Mesenchymal stem cell (in vitro differentiated cells and primary cell): ENCODE data around the gene CDC42BPG.

Experiments
- DNase-seq: peaks from one replicate; pipeline ENCODE4 v3.0.0-alpha.2; 2013
- H2AFZ ChIP-seq: one replicate; pipeline ENCODE4 v1.6.1; 2013; ENCODE audit warnings: low read depth, mild to moderate bottlenecking, control low read depth, inconsistent platforms, low read length, moderate library complexity
- H2AK5ac ChIP-seq: 2 replicates; pipeline ENCODE4 v1.6.1; 2013; ENCODE audit warnings: low read length, moderate library complexity, mild to moderate bottlenecking, inconsistent platforms; ENCODE audit not compliant: severe bottlenecking
- H2BK120ac ChIP-seq: one replicate; pipeline ENCODE4 v1.6.1; 2013; ENCODE audit warnings: low read depth, mild to moderate bottlenecking, inconsistent platforms, low read length, moderate library complexity
- H2BK12ac ChIP-seq, 2 experiments: one replicate each; pipeline ENCODE4 v1.6.1; 2013; ENCODE audit warnings: inconsistent platforms in 2 of 2, low read length in 2 of 2, mild to moderate bottlenecking in 2 of 2, moderate library complexity in 2 of 2, control low read depth in 1 of 2
- H2BK15ac ChIP-seq: one replicate; pipeline ENCODE4 v1.6.1; 2013; ENCODE audit warnings: mild to moderate bottlenecking, low read depth, inconsistent platforms; ENCODE audit not compliant: poor library complexity, severe bottlenecking
- H2BK5ac ChIP-seq: 2 replicates; pipeline ENCODE4 v1.6.1; 2013; ENCODE audit warnings: low read depth, mild to moderate bottlenecking, low read length, control low read depth, inconsistent platforms; ENCODE audit not compliant: poor library complexity, severe bottlenecking
- H3K14ac ChIP-seq, 2 experiments: one replicate each; pipeline ENCODE4 v1.6.1; 2013; ENCODE audit warnings: inconsistent platforms in 2 of 2, low read length in 2 of 2, control low read depth in 1 of 2, mild to moderate bottlenecking in 1 of 2, moderate library complexity in 1 of 2
- H3K18ac ChIP-seq, 2 experiments: one replicate each; pipeline ENCODE4 v1.6.1; 2013; ENCODE audit warnings: inconsistent platforms in 2 of 2, low read length in 2 of 2, control low read depth in 1 of 2, low read depth in 1 of 2, mild to moderate bottlenecking in 1 of 2
- H3K23ac ChIP-seq, 2 experiments: one replicate each; pipeline ENCODE4 v1.6.1; 2013; ENCODE audit warnings: inconsistent platforms in 2 of 2, low read length in 2 of 2, mild to moderate bottlenecking in 2 of 2, moderate library complexity in 2 of 2, control low read depth in 1 of 2
- H3K27ac ChIP-seq: 2 replicates; pipeline ENCODE4 v1.5.1; 2013; ENCODE audit warnings: mild to moderate bottlenecking, moderate library complexity, low read length, control low read depth, inconsistent platforms; ENCODE audit not compliant: poor library complexity, severe bottlenecking
- H3K27me3 ChIP-seq, 2 experiments: 2 replicates each; pipeline versions ENCODE4 v1.6.1 to v1.7.0; 2013; ENCODE audit warnings: low read length in 2 of 2, mild to moderate bottlenecking in 2 of 2, moderate library complexity in 2 of 2, control low read depth in 1 of 2, inconsistent platforms in 1 of 2; ENCODE audit not compliant: control insufficient read depth in 1 of 2, insufficient read depth in 1 of 2
- H3K36me3 ChIP-seq, 2 experiments: 2 replicates each; pipeline versions ENCODE4 v1.6.1 to v1.7.0; 2013; ENCODE audit warnings: low read length in 2 of 2, control low read depth in 1 of 2, inconsistent platforms in 1 of 2, low read depth in 1 of 2, mild to moderate bottlenecking in 1 of 2; ENCODE audit not compliant: insufficient read depth in 2 of 2, control insufficient read depth in 1 of 2
- H3K4ac ChIP-seq, 2 experiments: one replicate each; pipeline ENCODE4 v1.6.1; 2013; ENCODE audit warnings: inconsistent platforms in 2 of 2, low read length in 2 of 2, mild to moderate bottlenecking in 2 of 2, moderate library complexity in 2 of 2, control low read depth in 1 of 2, low read depth in 1 of 2
- H3K4me1 ChIP-seq: 2 replicates; pipeline ENCODE4 v1.6.1; 2013; ENCODE audit warnings: low read depth, low read length, control low read depth; ENCODE audit not compliant: control insufficient read depth, insufficient read depth
- H3K4me2 ChIP-seq: 2 replicates; pipeline ENCODE4 v1.6.1; 2013; ENCODE audit warnings: low read length, mild to moderate bottlenecking, inconsistent platforms; ENCODE audit not compliant: poor library complexity, severe bottlenecking
- H3K4me3 ChIP-seq, 2 experiments: 2 replicates each; pipeline versions ENCODE4 v1.5.1 to v1.7.0; 2013; ENCODE audit warnings: low read length in 2 of 2, mild to moderate bottlenecking in 2 of 2, control low read depth in 1 of 2, low read depth in 1 of 2; ENCODE audit not compliant: insufficient read depth in 1 of 2
- H3K79me1 ChIP-seq: replicated peaks from 2 replicates; pipeline ENCODE4 v1.6.1; 2013; ENCODE audit warnings: mild to moderate bottlenecking, control low read depth, low read length, inconsistent platforms; ENCODE audit not compliant: poor library complexity, severe bottlenecking
- H3K9ac ChIP-seq: 2 replicates; pipeline ENCODE4 v1.7.0; 2013; ENCODE audit warnings: mild to moderate bottlenecking, low read length, moderate library complexity
- H3K9me3 ChIP-seq: 2 replicates; pipeline ENCODE4 v1.7.0; 2013; ENCODE audit warnings: mild to moderate bottlenecking, low read length; ENCODE audit not compliant: control insufficient read depth
- H4K8ac ChIP-seq: one replicate; pipeline ENCODE4 v1.6.1; 2013; ENCODE audit warnings: inconsistent platforms, mild to moderate bottlenecking, low read length, moderate library complexity
- H4K91ac ChIP-seq: one replicate; pipeline ENCODE4 v1.6.1; 2013; ENCODE audit warnings: mild to moderate bottlenecking, low read length, inconsistent platforms
- WGBS: methylation state at CpG from one replicate; pipeline ENCODE4 v1.1.7; 2013; ENCODE audit warnings: mixed read lengths; 5-methylcytosine and 5-hydroxymethylcytosine counted together

The CDC42BPG gene

GRCh38 chr11:64838600-64839334 lies 5.7 kb downstream of the CDC42BPG start:
- Histone ChIP-seq H2BK12ac (no peak overlapping the region), H4K8ac (no peak overlapping the region), H2BK5ac (no peak overlapping the region), H3K79me1 (peaks cover 3% of the 10 kb centered on the region), H3K27ac (no peak overlapping the region), H2BK120ac (no peak overlapping the region), H3K27me3 (peaks cover 0 to under 1% of the 10 kb centered on the region in 2 experiments), H2AK5ac (no peak overlapping the region), H3K9me3 (no peaks in the 10 kb centered on the region), H3K4me2 (no peak overlapping the region), H2AFZ (no peak overlapping the region), H3K14ac (no peak overlapping the region), H3K9ac (no peak overlapping the region), H3K4me3 (no peak overlapping the region), H4K91ac (no peak overlapping the region), H3K23ac (no peak overlapping the region), H2BK15ac (peak overlapping the region; percentile 7), H3K4me1 (peaks cover 33% of the 10 kb centered on the region), H3K36me3 (peaks cover 0 to 43% of the 10 kb centered on the region in 2 experiments), H3K18ac (no peak overlapping the region), H3K4ac (no peak overlapping the region)
- no peak for DNase-seq
- WGBS = 95% methylated on average over 28 of the region's 28 CpGs

- Histone ChIP-seq H2BK5ac (no peak overlapping the region), H2AK5ac (no peak overlapping the region), H3K36me3 (peaks cover 0 to 51% of the 10 kb centered on the region in 2 experiments), H3K9ac (no peak overlapping the region), H3K4me1 (peaks cover 24% of the 10 kb centered on the region), H3K14ac (no peak overlapping the region), H3K4me2 (no peak overlapping the region), H2BK12ac (no peak overlapping the region), H3K9me3 (no peaks in the 10 kb centered on the region), H3K27ac (no peak overlapping the region), H3K27me3 (peaks cover 0 to 3% of the 10 kb centered on the region in 2 experiments), H2BK15ac (no peak overlapping the region), H3K23ac (no peak overlapping the region), H3K18ac (no peak overlapping the region), H4K91ac (no peak overlapping the region), H2BK120ac (no peak overlapping the region), H3K79me1 (no peaks in the 10 kb centered on the region), H3K4ac (no peak overlapping the region), H4K8ac (no peak overlapping the region), H3K4me3 (no peak overlapping the region), H2AFZ (no peak overlapping the region)
- WGBS = 94% methylated on average over 8 of the region's 10 CpGs
- no peak for DNase-seq
These were observed 6.5 kb downstream of the CDC42BPG start for GRCh38 chr11:64837887-64838351.

GRCh38 chr11:64836448-64837072 lies 7.9 kb downstream of the CDC42BPG start:
- H3K4me3 ChIP-seq = no peak overlapping the region
- no peak overlapping the region for H3K4ac ChIP-seq
- peaks cover 0 to 3% of the 10 kb centered on the region in 2 experiments for H3K27me3 ChIP-seq
- no peak overlapping the region for H2BK5ac ChIP-seq
- no peak overlapping the region for H3K9ac ChIP-seq
- no peak overlapping the region for H2AK5ac ChIP-seq
- no peak overlapping the region for H3K4me2 ChIP-seq
- H3K36me3 ChIP-seq = peaks cover 0 to 64% of the 10 kb centered on the region in 2 experiments
- no peak overlapping the region for H4K91ac ChIP-seq
- H2BK120ac ChIP-seq = no peak overlapping the region
- no peak for DNase-seq
- no peak overlapping the region for H3K27ac ChIP-seq
- 95% methylated on average over 11 of the region's 16 CpGs for WGBS
- no peak overlapping the region for H2AFZ ChIP-seq
- H3K79me1 ChIP-seq = no peaks in the 10 kb centered on the region
- no peak overlapping the region for H2BK15ac ChIP-seq
- peaks cover 15% of the 10 kb centered on the region for H3K4me1 ChIP-seq
- no peak overlapping the region for H4K8ac ChIP-seq
- no peak overlapping the region for H3K14ac ChIP-seq
- no peak overlapping the region for H3K23ac ChIP-seq
- H3K18ac ChIP-seq = no peak overlapping the region
- no peak overlapping the region for H2BK12ac ChIP-seq
- H3K9me3 ChIP-seq = no peaks in the 10 kb centered on the region

GRCh38 chr11:64835616-64836447 lies 8.6 kb downstream of the CDC42BPG start:
- no peak overlapping the region for H4K8ac ChIP-seq
- H2BK120ac ChIP-seq = no peak overlapping the region
- peaks cover 0 to 69% of the 10 kb centered on the region in 2 experiments for H3K36me3 ChIP-seq
- H3K79me1 ChIP-seq = no peaks in the 10 kb centered on the region
- H2BK5ac ChIP-seq = no peak overlapping the region
- no peak for DNase-seq
- H2AK5ac ChIP-seq = peak overlapping the region; percentile 55
- H2AFZ ChIP-seq = no peak overlapping the region
- no peak overlapping the region for H3K23ac ChIP-seq
- peaks cover 0 to 3% of the 10 kb centered on the region in 2 experiments for H3K27me3 ChIP-seq
- H3K4me1 ChIP-seq = peaks cover 15% of the 10 kb centered on the region
- WGBS = 92% methylated on average over 17 of the region's 17 CpGs
- no peak overlapping the region for H3K18ac ChIP-seq
- no peak overlapping the region for H3K4me2 ChIP-seq
- no peak overlapping the region for H2BK12ac ChIP-seq
- H3K27ac ChIP-seq = no peak overlapping the region
- H3K4ac ChIP-seq = no peak overlapping the region
- no peaks in the 10 kb centered on the region for H3K9me3 ChIP-seq
- H2BK15ac ChIP-seq = no peak overlapping the region
- no peak overlapping the region for H4K91ac ChIP-seq
- no peak overlapping the region for H3K4me3 ChIP-seq
- H3K14ac ChIP-seq = no peak overlapping the region
- no peak overlapping the region for H3K9ac ChIP-seq
